ENCODE measurements around the gene XYLT1. TPM values are rescaled to one million over a fixed set of nuclear protein-coding genes. Genes with fewer than 3 reads are reported as not detected.

XYLT1 gene
- total RNA-seq, 1 experiment from 2014 or later: 1.7 TPM

GRCh38 chr16:17204206-17204605 is 266.6 kb downstream of the XYLT1 start:
- H2AFZ ChIP-seq: no peak overlapping the region
- H3F3A ChIP-seq (ENCODE audit: insufficient read depth, low read depth): no peaks in the 10 kb centered on the region
- ChIA-PET CTCF (no interaction called here), POLR2A (ENCODE audit: unreplicated experiment) (no interaction called here)
- DNase-seq: no peak
- peaks cover 7% of the 10 kb centered on the region; the same call in 1 of the 2 replicates for H3K27me3 ChIP-seq (ENCODE audit: insufficient read depth, low read depth)
- H3K27ac ChIP-seq: no peak overlapping the region
- intact Hi-C loops (cut with micrococcal nuclease; ENCODE audit: unreplicated experiment): no loop called here
- no TSS peak for BruUV-seq (replicated peaks)
- H3K4me1 ChIP-seq (replicated peaks; ENCODE audit: insufficient read depth): no peaks in the 10 kb centered on the region
- peaks cover 4% of the 10 kb centered on the region; the same call in 1 of the 2 replicates for H4K20me1 ChIP-seq (ENCODE audit: insufficient read depth)
- H3K9me2 ChIP-seq (ENCODE audit: insufficient read depth): no peaks in the 10 kb centered on the region
- no peaks in the 10 kb centered on the region for H3K36me3 ChIP-seq (ENCODE audit: low read depth)
- no peaks in the 10 kb centered on the region for H3K9me3 ChIP-seq (ENCODE audit: insufficient read depth, low read depth)
- no peaks in the 10 kb centered on the region for H3K79me2 ChIP-seq (ENCODE audit: low read depth)
- TF ChIP-seq EZH2 (IDR thresholded peaks at IDR 0.05; ENCODE audit: low read depth): no peak
- TF ChIP-seq, protein P1, sequence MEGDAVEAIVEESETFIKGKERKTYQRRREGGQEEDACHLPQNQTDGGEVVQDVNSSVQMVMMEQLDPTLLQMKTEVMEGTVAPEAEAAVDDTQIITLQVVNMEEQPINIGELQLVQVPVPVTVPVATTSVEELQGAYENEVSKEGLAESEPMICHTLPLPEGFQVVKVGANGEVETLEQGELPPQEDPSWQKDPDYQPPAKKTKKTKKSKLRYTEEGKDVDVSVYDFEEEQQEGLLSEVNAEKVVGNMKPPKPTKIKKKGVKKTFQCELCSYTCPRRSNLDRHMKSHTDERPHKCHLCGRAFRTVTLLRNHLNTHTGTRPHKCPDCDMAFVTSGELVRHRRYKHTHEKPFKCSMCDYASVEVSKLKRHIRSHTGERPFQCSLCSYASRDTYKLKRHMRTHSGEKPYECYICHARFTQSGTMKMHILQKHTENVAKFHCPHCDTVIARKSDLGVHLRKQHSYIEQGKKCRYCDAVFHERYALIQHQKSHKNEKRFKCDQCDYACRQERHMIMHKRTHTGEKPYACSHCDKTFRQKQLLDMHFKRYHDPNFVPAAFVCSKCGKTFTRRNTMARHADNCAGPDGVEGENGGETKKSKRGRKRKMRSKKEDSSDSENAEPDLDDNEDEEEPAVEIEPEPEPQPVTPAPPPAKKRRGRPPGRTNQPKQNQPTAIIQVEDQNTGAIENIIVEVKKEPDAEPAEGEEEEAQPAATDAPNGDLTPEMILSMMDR (conservative IDR thresholded peaks at IDR 0.05): no peak
- no peak overlapping the region for H3K4me2 ChIP-seq
- no peak overlapping the region for H3K4me3 ChIP-seq

DNA sequence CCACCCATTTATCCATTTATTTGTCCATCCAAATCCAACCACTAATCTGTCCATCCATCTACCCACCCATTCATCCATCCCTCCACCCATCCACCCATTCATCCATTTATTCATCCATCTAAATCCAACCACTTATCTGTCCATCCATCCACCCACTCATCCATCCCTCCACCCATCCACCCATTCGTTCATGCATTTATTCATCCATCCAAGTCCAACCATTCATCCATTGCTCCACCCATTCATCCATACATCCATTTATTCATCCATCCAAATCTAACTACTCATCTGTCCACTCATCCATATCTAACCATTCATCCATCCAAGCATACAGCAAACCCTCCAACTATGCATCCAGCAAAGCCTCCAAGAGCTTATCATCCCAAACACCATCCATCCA is 267.3 kb downstream of the XYLT1 start:
- Histone ChIP-seq H3K79me2 (ENCODE audit: low read depth) (no peaks in the 10 kb centered on the region), H3K27me3 (ENCODE audit: insufficient read depth, low read depth) (peaks cover 7% of the 10 kb centered on the region; the same call in 1 of the 2 replicates), H3K27ac (no peak overlapping the region), H3K4me1 (replicated peaks; ENCODE audit: insufficient read depth) (no peaks in the 10 kb centered on the region), H4K20me1 (ENCODE audit: insufficient read depth) (peaks cover 4% of the 10 kb centered on the region; the same call in 1 of the 2 replicates), H2AFZ (no peak overlapping the region), H3K9me2 (ENCODE audit: insufficient read depth) (no peaks in the 10 kb centered on the region), H3K36me3 (ENCODE audit: low read depth) (no peaks in the 10 kb centered on the region), H3K4me3 (no peak overlapping the region), H3K4me2 (no peak overlapping the region), H3F3A (ENCODE audit: insufficient read depth, low read depth) (no peaks in the 10 kb centered on the region), H3K9me3 (ENCODE audit: insufficient read depth, low read depth) (no peaks in the 10 kb centered on the region)
- intact Hi-C loops (cut with micrococcal nuclease; ENCODE audit: unreplicated experiment): no loop called here
- no TSS peak for BruUV-seq (replicated peaks)
- TF ChIP-seq, protein P1 (conservative IDR thresholded peaks at IDR 0.05): no peak
- TF ChIP-seq EZH2 (IDR thresholded peaks at IDR 0.05; ENCODE audit: low read depth): no peak
- POLR2A ChIA-PET (ENCODE audit: unreplicated experiment): no interaction called here
- DNase-seq: no peak
- CTCF ChIA-PET: no interaction called here

DNA sequence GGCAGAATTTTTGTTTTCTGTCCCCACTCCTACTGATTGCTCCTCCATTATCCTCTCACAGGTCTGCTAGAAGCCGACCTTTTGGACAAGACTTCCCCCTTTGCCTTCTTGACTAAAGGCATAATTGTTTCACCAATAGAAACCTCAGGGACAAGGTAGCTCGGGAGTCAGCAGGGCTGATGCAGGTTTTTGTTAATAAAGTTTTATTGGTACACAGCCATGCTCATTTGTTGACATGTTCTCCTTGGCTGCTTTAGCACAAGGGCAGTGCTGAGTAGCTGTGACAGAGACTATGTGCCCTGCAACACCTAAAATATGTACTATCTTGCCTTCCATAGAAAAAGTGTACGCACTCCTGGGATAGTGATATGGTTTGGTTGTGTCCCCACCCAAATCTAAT is 271.6 kb downstream of the XYLT1 start:
- peaks cover 7% of the 10 kb centered on the region; the same call in 1 of the 2 replicates for H3K27me3 ChIP-seq (ENCODE audit: insufficient read depth, low read depth)
- H2AFZ ChIP-seq: no peak overlapping the region
- no peaks in the 10 kb centered on the region for H3K36me3 ChIP-seq (ENCODE audit: low read depth)
- H3K4me3 ChIP-seq: no peak overlapping the region
- ChIA-PET CTCF (no interaction called here), POLR2A (ENCODE audit: unreplicated experiment) (interaction anchor here (0.6 kb wide), 1 partner anchor 781 kb away, joined by 6 read pairs; no protein-coding TSS in a partner anchor)
- no peak for TF ChIP-seq EZH2 (IDR thresholded peaks at IDR 0.05; ENCODE audit: low read depth)
- TF ChIP-seq, protein P1 (conservative IDR thresholded peaks at IDR 0.05): no peak
- no peaks in the 10 kb centered on the region for H3K9me2 ChIP-seq (ENCODE audit: insufficient read depth)
- no peaks in the 10 kb centered on the region for H3K79me2 ChIP-seq (ENCODE audit: low read depth)
- H3F3A ChIP-seq (ENCODE audit: insufficient read depth, low read depth): no peaks in the 10 kb centered on the region
- peaks cover 4% of the 10 kb centered on the region; the same call in 1 of the 2 replicates for H4K20me1 ChIP-seq (ENCODE audit: insufficient read depth)
- no peak overlapping the region for H3K27ac ChIP-seq
- DNase-seq: no peak
- H3K4me2 ChIP-seq: no peak overlapping the region
- no peaks in the 10 kb centered on the region for H3K9me3 ChIP-seq (ENCODE audit: insufficient read depth, low read depth)
- no peaks in the 10 kb centered on the region for H3K4me1 ChIP-seq (replicated peaks; ENCODE audit: insufficient read depth)
- no TSS peak for BruUV-seq (replicated peaks)
- intact Hi-C loops (cut with micrococcal nuclease; ENCODE audit: unreplicated experiment): no loop called here

Measured in PC-9 (cell line).